GM18511 (cell line): ENCODE results near the gene MAP3K21.

ENCODE experiments used
- ATAC-seq: cut with Tn5 transposase; IDR thresholded peaks from one replicate; pipeline ENCODE4 v1.9.1; 2021; ENCODE audit warnings: mild to moderate bottlenecking, moderate library complexity; ENCODE audit not compliant: unreplicated experiment

Gene MAP3K21

GRCh38 chr1:233323718-233324117, 3.8 kb upstream of the MAP3K21 start:
- ATAC-seq: no peak

DNA sequence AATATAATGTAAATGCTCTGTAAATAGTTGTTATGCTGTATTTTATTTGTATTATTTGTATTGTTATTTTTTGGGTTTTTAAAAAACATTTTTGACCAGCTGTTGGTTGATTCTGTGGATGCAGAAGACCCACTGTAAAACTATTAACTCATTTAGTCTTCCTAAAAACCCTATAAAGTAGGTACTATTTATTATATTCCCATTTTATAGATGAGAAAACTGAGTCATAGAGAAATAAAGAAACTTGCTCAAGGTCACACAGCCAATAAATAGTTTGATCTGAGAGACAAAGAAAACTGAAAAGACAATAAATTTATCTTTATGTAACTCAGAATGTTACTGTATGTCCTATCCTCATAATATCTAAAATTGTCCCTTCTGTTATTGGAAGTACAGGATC, 1.2 kb upstream of the MAP3K21 start:
- no peak for ATAC-seq

DNA sequence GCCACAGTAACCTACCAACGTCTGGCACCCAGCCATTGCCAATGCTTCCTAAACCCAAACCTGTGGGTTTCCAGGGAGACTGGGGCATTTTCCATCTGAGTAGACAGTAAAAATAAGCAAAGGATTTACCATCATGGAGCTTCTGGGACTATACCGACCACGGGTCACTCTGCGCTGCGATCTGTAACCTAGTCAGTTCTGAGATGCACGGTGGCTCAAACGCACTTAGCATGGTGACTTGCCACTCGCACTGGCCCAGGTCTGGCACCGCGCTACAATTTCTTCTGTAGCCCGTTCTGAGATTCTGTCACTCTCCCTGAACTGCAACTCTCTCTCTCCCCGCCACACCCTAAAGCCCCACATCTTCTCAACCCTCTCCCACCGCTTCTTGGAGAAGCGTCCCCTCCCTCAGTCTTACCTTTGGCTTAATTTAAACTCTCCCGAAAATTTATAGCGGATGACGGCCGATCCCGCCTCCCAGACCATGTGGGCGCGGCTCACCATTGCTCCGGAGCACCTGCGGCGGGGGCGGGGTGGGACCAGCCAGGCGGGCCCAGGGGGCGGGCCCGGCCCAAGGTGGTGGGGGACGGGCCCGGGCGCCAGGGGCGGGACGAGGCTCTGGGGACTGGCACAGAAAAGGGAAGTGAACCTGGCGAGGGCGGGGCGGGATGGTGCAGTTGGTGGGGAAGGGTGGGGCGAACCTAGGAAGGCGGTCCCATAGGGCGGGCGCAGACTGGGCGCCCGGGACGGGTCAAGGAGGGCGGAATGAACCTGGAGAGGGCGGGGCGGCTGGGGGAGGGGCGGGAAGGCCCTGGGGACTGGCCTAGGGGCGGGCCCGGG, 493 bp upstream of the MAP3K21 start:
- ATAC-seq: peak; percentile 89

GRCh38 chr1:233328142-233328921, 808 bp downstream of the MAP3K21 start:
- peak; percentile 34 for ATAC-seq

- ATAC-seq: no peak
These were observed 4.4 kb downstream of the MAP3K21 start for GRCh38 chr1:233331676-233332519.

- no peak for ATAC-seq
These were observed 5.6 kb downstream of the MAP3K21 start for GRCh38 chr1:233333086-233333485.

DNA sequence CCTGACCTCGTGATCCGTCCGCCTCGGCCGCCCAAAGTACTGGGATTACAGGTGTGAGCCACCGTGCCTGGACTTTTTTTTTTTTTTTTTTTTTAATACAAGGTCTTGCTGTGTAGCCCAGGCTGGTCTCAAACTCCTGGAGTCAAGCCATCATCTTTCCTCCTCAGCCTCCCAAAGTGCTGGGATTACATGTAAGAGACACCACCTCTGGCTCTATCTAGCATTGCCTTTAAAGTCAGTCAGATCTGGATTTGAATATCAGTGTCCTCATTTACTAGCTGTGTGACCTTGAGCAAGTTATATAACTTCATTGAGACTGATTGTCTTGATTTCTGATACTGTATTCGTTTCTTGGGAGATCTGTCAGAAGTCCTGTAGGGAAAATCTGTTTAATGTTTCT, 6.6 kb downstream of the MAP3K21 start:
- ATAC-seq: no peak

DNA sequence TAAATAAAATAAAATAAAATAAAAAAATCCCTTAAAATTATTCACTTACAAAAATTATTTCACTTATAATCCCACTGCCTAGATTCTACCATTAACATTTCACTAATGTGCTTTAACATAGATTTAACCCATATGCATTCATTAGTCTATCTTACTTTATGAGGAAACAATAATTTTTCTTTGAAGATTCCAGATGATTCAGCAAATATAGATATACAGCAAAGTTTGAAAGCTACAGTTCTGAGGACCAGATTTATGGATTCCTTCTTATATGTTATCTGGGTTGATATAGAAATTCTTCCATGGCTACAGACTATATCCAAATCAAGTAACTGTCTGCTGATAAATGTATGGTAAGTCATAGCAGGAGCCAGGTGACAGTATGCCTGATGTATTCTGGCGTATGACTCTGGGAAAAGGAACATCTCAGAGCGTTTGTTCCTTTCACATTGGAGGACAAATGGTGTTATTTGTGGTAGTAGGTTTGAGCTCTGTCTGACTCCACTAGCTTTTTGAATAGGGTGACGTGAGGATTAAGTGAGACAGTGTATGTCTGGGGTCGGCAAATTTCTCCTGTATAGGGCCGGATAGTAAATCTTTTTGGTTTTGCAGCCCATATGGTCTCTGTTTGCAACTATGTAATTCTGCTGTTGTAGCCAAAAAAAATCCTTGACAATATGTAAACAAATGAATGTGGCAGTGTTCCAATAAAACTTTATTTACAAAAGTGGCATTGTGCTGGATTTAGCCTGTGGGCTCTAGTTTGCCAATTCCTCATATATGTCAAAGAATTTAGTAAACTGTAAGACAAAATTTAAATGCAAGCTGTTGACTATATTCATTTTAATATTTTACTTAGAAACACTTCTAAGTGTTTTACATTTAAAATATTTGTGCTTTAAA, 9.3 kb downstream of the MAP3K21 start:
- ATAC-seq: no peak

DNA sequence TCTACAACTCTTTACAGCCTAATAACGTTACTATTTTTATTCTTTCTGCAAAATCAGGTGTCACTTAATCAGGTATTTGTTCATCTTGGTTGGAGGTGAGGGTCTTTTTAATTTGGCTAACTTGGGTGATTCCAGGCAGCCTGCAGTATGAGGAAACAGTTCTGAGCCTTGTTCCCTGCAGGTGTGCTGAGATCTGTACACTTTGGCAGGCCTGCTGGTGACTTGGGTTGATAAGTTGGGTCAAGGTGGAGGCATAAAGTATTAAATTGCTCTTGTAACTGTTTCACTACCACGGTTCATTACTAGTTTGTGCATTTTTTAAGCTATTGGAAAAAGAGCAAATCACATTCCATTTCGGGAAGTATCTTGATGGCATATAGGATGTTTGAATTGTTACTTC, 10.0 kb downstream of the MAP3K21 start:
- ATAC-seq: no peak

GRCh38 chr1:233338102-233338501, 10.6 kb downstream of the MAP3K21 start:
- ATAC-seq: no peak

- ATAC-seq: no peak
These were observed 12.6 kb downstream of the MAP3K21 start for GRCh38 chr1:233340031-233340555.

- no peak for ATAC-seq
These were observed 13.5 kb downstream of the MAP3K21 start for GRCh38 chr1:233340966-233341516.

GRCh38 chr1:233342086-233342485, 14.6 kb downstream of the MAP3K21 start:
- ATAC-seq: no peak

DNA sequence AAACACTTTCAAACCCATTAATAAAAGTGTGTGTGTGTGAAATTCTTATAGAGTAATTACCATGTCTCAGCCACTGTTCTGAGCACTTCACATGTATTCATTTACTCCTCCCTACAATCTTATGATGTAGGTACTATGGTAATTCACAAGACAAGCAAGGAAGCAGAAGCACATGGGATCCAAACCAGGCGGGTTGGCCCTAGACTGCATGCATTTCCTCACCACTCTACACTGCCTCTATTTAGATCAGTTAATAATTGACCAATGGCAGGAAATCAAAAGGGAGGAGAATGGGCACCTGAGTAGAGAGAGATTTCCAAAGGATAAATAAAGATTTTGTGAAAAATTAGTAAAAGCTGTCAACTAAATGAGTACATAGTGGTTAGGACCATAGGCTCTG, 15.7 kb downstream of the MAP3K21 start:
- no peak for ATAC-seq

DNA sequence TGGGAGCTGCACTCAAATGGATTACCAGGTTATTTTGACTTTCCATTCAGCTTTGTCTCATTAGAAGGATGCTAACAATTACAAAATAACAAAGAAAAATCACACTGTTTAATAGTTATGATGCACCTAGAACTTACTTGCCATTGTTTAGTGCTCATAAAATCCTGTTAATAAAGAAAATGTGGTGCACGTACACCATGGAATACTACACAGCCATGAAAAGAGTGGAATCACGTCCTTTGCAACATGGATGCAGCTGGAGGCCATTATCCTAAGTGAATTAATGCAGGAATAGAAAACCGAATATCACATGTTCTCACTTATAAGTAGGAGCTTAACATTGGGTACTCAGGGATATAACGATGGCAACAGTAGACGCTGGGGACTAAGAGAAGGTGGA, 19.8 kb downstream of the MAP3K21 start:
- ATAC-seq: no peak

- ATAC-seq: no peak
These were observed 21.6 kb downstream of the MAP3K21 start for GRCh38 chr1:233349137-233349536.

DNA sequence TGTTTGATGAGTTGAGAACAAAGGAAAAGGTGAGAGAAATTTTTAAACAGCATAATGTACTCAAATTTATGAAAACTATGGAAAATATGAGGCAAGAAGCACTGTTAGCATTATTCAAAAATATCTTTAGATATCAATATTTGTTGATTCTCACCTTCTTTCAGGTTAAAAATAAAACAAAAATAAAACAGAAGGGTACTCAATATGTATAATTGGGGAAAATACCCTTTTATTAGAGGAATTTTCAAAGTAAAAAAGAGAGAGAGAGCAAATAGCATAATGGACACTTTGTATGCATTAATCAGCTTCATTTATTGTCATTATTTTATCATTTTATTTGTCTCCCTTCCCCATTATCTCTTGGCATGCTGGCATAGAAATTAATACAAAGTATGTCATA, 27.5 kb downstream of the MAP3K21 start:
- no peak for ATAC-seq

- peak; percentile 74 for ATAC-seq
These were observed 28.5 kb downstream of the MAP3K21 start for GRCh38 chr1:233355841-233356704.

DNA sequence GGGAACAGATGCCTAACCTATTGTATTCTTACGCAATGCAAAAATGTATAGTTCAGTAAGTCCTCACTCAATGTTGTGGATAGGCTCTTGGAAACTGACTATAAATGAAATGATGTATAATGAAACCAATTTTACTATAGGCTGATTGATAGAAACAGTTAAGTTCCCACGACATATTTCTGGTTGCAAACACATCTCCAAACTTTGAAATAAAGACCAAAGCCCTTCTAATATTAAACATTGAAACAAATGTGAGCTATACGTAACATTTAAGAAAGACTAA, 29.1 kb downstream of the MAP3K21 start:
- peak; percentile 38 for ATAC-seq
